Tibial nerve (tissue), 4 donors: ENCODE data around the gene FRAS1.

Experiments used
- CTCF ChIP-seq, 5 experiments: fragments of 200-600 bp in 3 of 5; fragments of 450-650 bp in 2 of 5; sonication (generic) in 3 of 5; IDR thresholded peaks; one replicate each; pipeline ENCODE4 v1.5.1; 2016 to 2019; ENCODE audit warnings: antibody characterized with exemption in 5 of 5, mild to moderate bottlenecking in 3 of 5, moderate library complexity in 2 of 5
- EP300 ChIP-seq, 2 donors: sonication (generic); formaldehyde crosslinking; IDR thresholded peaks; one replicate each; pipeline ENCODE4 v1.6.1; 2017; ENCODE audit warnings: antibody characterized with exemption in 2 of 2, mild to moderate bottlenecking in 1 of 2
- POLR2A ChIP-seq, 2 donors: fragments of 450-650 bp; IDR thresholded peaks; one replicate each; pipeline ENCODE4 v1.6.1; 2017; ENCODE audit warnings: antibody characterized with exemption in 2 of 2, mild to moderate bottlenecking in 2 of 2, moderate library complexity in 2 of 2

GRCh38 chr4:78439328-78439727 is 382.2 kb downstream of the FRAS1 start:
- TF ChIP-seq CTCF (IDR thresholded peaks at IDR 0.05) (no peak), POLR2A (IDR thresholded peaks at IDR 0.05) (no peak), EP300 (IDR thresholded peaks at IDR 0.05) (no peak)
